Cardiac muscle cell (in vitro differentiated cells and primary cell): ENCODE data around the gene CCL4. TPM values are rescaled to one million over a fixed set of nuclear protein-coding genes. Genes with fewer than 3 reads are reported as not detected.
"Not testable (repeated sequence)": the region's sequence is repeated elsewhere in the genome, so short reads cannot be mapped to it uniquely, and the experiment has no call there.

Experiments used
- DNase-seq, 2 donors: peaks; one replicate each; pipeline versions ENCODE4 v3.0.0 to v3.0.0-alpha.2; 2010 to 2017; ENCODE audit warnings: low read depth in 1 of 2, low spot score in 1 of 2
- H3K27ac ChIP-seq: fragments of 200-600 bp; sonication (generic); 2 replicates; pipeline ENCODE4 v1.5.1; 2016
- H3K27me3 ChIP-seq: fragments of 200-600 bp; sonication (generic); 2 replicates; pipeline ENCODE4 v1.6.0; 2016; ENCODE audit warnings: control low read depth
- H3K36me3 ChIP-seq: fragments of 200-600 bp; sonication (generic); 2 replicates; pipeline ENCODE4 v1.5.1; 2016; ENCODE audit warnings: control low read depth
- H3K4me1 ChIP-seq: fragments of 200-600 bp; sonication (generic); 2 replicates; pipeline ENCODE4 v1.8.1; 2017; ENCODE audit warnings: low read depth, mild to moderate bottlenecking, mixed run types
- H3K4me3 ChIP-seq: fragments of 200-600 bp; sonication (generic); 2 replicates; pipeline ENCODE4 v1.5.1; 2016; ENCODE audit warnings: mild to moderate bottlenecking
- H3K9me3 ChIP-seq: fragments of 200-600 bp; sonication (generic); 2 replicates; pipeline ENCODE4 v1.5.1; 2017; ENCODE audit warnings: low read depth, mild to moderate bottlenecking, control low read depth
- CTCF ChIP-seq: IDR thresholded peaks from 2 replicates; pipeline ENCODE4 v1.5.1; 2012; ENCODE audit warnings: low read depth, mild to moderate bottlenecking, low read length
- polyA plus RNA-seq: library from polyadenylated mRNA; unstranded; fragments of >200 nt; fragmentation: Nextera tagmentation; extraction: Ambion mirVana; gene quantifications from 2 replicates; pipeline ENCODE4 v1.2.1, GENCODE V29; 2016
- total RNA-seq: library from RNA; depleted of rRNA; stranded (reverse); fragments of >200 nt; gene quantifications from 2 replicates; pipeline ENCODE4 v1.2.3, GENCODE V29; 2016

CCL4 gene
- total and polyA plus RNA-seq, 2 experiments from 2014 or later, result not detected

GRCh38 chr17:36092230-36092629 is 11.4 kb upstream of the CCL4 start:
- no peak for TF ChIP-seq CTCF
- Histone ChIP-seq H3K9me3 (no peaks in the 10 kb centered on the region), H3K27me3 (peaks cover 3% of the 10 kb centered on the region), H3K27ac (no peak overlapping the region), H3K4me3 (no peak overlapping the region), H3K36me3 (no peaks in the 10 kb centered on the region), H3K4me1 (no peaks in the 10 kb centered on the region)
- no peak for DNase-seq

DNA sequence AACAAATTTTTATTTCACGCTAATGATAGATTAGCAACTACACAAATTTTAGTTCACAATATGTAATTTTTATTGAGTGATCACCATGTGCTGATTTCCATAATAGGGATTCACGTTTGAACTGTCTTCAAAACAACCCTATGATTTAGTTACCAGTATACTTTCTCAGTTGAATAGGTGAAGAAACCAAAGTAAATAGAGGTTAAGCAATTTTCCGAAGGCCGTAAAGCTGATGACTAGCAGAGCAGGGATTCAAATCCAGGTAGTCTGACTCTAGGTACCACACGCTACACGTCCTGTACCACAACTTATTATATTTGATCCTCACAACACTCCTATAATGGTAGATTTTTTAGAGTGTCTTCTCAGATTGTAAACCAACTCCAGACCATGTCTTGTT is 10.9 kb upstream of the CCL4 start:
- not testable (repeated sequence) for H3K9me3 ChIP-seq, H3K4me3 ChIP-seq, DNase-seq, H3K27ac ChIP-seq, H3K27me3 ChIP-seq, H3K4me1 ChIP-seq, H3K36me3 ChIP-seq

DNA sequence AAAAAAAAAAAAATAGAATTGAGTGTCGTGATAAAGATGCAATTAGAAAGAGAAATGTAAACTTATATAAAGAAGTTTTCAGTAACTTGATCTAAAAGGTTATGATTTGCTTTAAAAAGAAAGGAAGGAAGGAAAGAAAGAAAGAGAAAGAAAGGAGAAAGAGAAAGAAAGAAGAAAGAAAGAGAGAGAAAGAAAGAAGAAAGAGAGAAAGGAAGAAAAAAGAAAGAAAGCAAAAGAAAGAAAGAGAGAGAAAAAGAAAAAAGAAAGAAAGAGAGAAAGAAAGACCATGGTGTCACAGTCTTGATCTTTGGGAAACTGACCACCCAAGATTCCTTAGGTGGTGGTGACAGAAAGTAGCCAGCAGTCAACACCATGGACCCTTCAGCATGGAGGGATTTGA is 9.4 kb upstream of the CCL4 start:
- H3K9me3 ChIP-seq, result no peaks in the 10 kb centered on the region
- H3K27me3 ChIP-seq, result peaks cover 3% of the 10 kb centered on the region

DNA sequence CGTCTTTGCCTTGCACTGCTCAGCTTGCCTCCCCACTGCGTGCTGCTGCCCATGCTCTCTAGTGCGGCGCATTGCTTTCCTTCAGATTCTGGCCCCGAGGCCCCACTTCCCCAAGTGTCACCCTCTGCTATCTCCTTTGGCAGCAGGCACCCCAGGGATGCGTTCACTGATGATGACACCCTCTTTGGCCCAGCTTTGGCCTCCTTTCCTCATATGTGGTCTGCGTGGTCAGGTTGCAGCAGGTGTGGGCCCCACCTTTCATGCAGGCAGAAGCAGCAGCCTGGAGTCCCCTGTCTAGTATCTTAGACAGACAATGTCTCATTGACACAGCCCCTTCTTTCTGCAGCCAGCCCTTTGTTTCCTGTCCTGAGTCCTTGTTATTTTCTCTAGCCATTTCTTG is 8.9 kb upstream of the CCL4 start:
- Histone ChIP-seq H3K27me3 (peaks cover 3% of the 10 kb centered on the region), H3K4me1 (no peaks in the 10 kb centered on the region), H3K4me3 (no peak overlapping the region), H3K9me3 (no peaks in the 10 kb centered on the region), H3K27ac (no peak overlapping the region), H3K36me3 (no peaks in the 10 kb centered on the region)
- no peak for DNase-seq
- no peak for TF ChIP-seq CTCF

More for the DNA sequence above, 9.4 kb upstream of the CCL4 start:
- no peak for DNase-seq
- H3K4me3 ChIP-seq, result no peak overlapping the region
- TF ChIP-seq CTCF, result no peak
- no peaks in the 10 kb centered on the region for H3K4me1 ChIP-seq
- H3K36me3 ChIP-seq, result no peaks in the 10 kb centered on the region
- no peak overlapping the region for H3K27ac ChIP-seq

GRCh38 chr17:36095992-36096391 is 7.6 kb upstream of the CCL4 start:
- H3K9me3 ChIP-seq, result no peaks in the 10 kb centered on the region
- no peak for TF ChIP-seq CTCF
- H3K27me3 ChIP-seq, result no peaks in the 10 kb centered on the region
- no peaks in the 10 kb centered on the region for H3K36me3 ChIP-seq
- DNase-seq, result no peak
- H3K4me1 ChIP-seq, result no peaks in the 10 kb centered on the region
- H3K4me3 ChIP-seq, result no peak overlapping the region
- H3K27ac ChIP-seq, result no peak overlapping the region

- H3K27me3 ChIP-seq, H3K9me3 ChIP-seq, H3K4me1 ChIP-seq, DNase-seq, H3K27ac ChIP-seq, H3K36me3 ChIP-seq, H3K4me3 ChIP-seq: not testable (repeated sequence)
Measured at GRCh38 chr17:36099004-36099403, 4.6 kb upstream of the CCL4 start.

DNA sequence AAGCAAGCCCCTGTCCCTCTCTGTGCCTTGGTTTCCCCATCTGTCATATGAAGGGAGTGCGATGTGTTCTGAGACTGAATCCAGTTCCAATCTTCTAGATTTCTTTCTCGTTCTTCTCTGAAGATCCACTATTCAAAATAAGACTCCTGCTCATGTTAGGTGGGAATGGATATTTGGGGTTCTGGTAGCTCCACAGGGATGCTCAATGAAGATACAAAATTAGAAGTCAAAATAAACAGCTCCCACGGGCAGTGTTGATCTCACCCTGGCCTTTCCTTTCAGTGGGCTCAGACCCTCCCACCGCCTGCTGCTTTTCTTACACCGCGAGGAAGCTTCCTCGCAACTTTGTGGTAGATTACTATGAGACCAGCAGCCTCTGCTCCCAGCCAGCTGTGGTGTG is 619 bp downstream of the CCL4 start:
- H3K4me1 ChIP-seq, H3K4me3 ChIP-seq, H3K9me3 ChIP-seq, H3K36me3 ChIP-seq, H3K27me3 ChIP-seq, DNase-seq, H3K27ac ChIP-seq: not testable (repeated sequence)
